ENCODE results near the gene ZNF438.

ZNF438 gene

GRCh38 chr10:30831426-30831825 lies 200.2 kb downstream of the ZNF438 start:
- FAIRE-seq (no peak), DNase-seq (ENCODE audit: insufficient read length, low spot score) (no peak)
- no peak for TF ChIP-seq POLR2A (IDR thresholded peaks at IDR 0.05; ENCODE audit: low read depth, low read length)

- DNase-seq (ENCODE audit: insufficient read length, low spot score), result no peak
- no peak for FAIRE-seq
- TF ChIP-seq POLR2A (IDR thresholded peaks at IDR 0.05; ENCODE audit: low read depth, low read length), result no peak
Observed at GRCh38 chr10:30830315-30831230, 201.1 kb downstream of the ZNF438 start.

GRCh38 chr10:30829901-30830300 lies 201.8 kb downstream of the ZNF438 start:
- FAIRE-seq (no peak), DNase-seq (ENCODE audit: insufficient read length, low spot score) (no peak)
- TF ChIP-seq POLR2A (IDR thresholded peaks at IDR 0.05; ENCODE audit: low read depth, low read length), result no peak

GRCh38 chr10:30828680-30829079 lies 203.0 kb downstream of the ZNF438 start:
- FAIRE-seq (no peak), DNase-seq (ENCODE audit: insufficient read length, low spot score) (no peak)
- no peak for TF ChIP-seq POLR2A (IDR thresholded peaks at IDR 0.05; ENCODE audit: low read depth, low read length)

GRCh38 chr10:30828164-30828563 lies 203.5 kb downstream of the ZNF438 start:
- no peak for TF ChIP-seq POLR2A (IDR thresholded peaks at IDR 0.05; ENCODE audit: low read depth, low read length)
- FAIRE-seq, result no peak
- DNase-seq (ENCODE audit: insufficient read length, low spot score), result no peak

- DNase-seq (ENCODE audit: insufficient read length, low spot score) (no peak), FAIRE-seq (no peak)
- TF ChIP-seq POLR2A (IDR thresholded peaks at IDR 0.05; ENCODE audit: low read depth, low read length), result no peak
Observed at GRCh38 chr10:30827531-30828120, 204.0 kb downstream of the ZNF438 start.

- no peak for DNase-seq (ENCODE audit: insufficient read length, low spot score)
- no peak for FAIRE-seq
- TF ChIP-seq POLR2A (IDR thresholded peaks at IDR 0.05; ENCODE audit: low read depth, low read length), result no peak
Observed at GRCh38 chr10:30826679-30827078, 205.0 kb downstream of the ZNF438 start.

- no peak for FAIRE-seq
- DNase-seq (ENCODE audit: insufficient read length, low spot score), result no peak
- TF ChIP-seq POLR2A (IDR thresholded peaks at IDR 0.05; ENCODE audit: low read depth, low read length), result no peak
Observed at GRCh38 chr10:30825495-30825894, 206.2 kb downstream of the ZNF438 start.

- no peak for TF ChIP-seq POLR2A (IDR thresholded peaks at IDR 0.05; ENCODE audit: low read depth, low read length)
- DNase-seq (ENCODE audit: insufficient read length, low spot score) (no peak), FAIRE-seq (no peak)
Observed at GRCh38 chr10:30825022-30825421, 206.6 kb downstream of the ZNF438 start.

- FAIRE-seq (no peak), DNase-seq (ENCODE audit: insufficient read length, low spot score) (no peak)
- TF ChIP-seq POLR2A (IDR thresholded peaks at IDR 0.05; ENCODE audit: low read depth, low read length), result no peak
Observed at GRCh38 chr10:30823651-30824050, 208.0 kb downstream of the ZNF438 start.

GRCh38 chr10:30822693-30823465 lies 208.8 kb downstream of the ZNF438 start:
- FAIRE-seq (no peak), DNase-seq (ENCODE audit: insufficient read length, low spot score) (no peak)
- no peak for TF ChIP-seq POLR2A (IDR thresholded peaks at IDR 0.05; ENCODE audit: low read depth, low read length)

GRCh38 chr10:30821994-30822692 lies 209.5 kb downstream of the ZNF438 start:
- FAIRE-seq (no peak), DNase-seq (ENCODE audit: insufficient read length, low spot score) (no peak)
- no peak for TF ChIP-seq POLR2A (IDR thresholded peaks at IDR 0.05; ENCODE audit: low read depth, low read length)

GRCh38 chr10:30821261-30821993 lies 210.2 kb downstream of the ZNF438 start:
- FAIRE-seq (no peak), DNase-seq (ENCODE audit: insufficient read length, low spot score) (no peak)
- no peak for TF ChIP-seq POLR2A (IDR thresholded peaks at IDR 0.05; ENCODE audit: low read depth, low read length)
